Gastrocnemius medialis (tissue), 4 donors: ENCODE results near the gene HUNK.

Source experiments
- CTCF ChIP-seq, 5 experiments: fragments of 450-650 bp in 3 of 5; fragments of 200-600 bp in 2 of 5; sonication (generic) in 2 of 5; IDR thresholded peaks in 4 of 5; conservative IDR thresholded peaks in 1 of 5; 1 replicate in 4 of 5; 2 replicates in 1 of 5; pipeline ENCODE4 v1.5.1; 2016 to 2019; ENCODE audit warnings: antibody characterized with exemption in 5 of 5, mild to moderate bottlenecking in 3 of 5, moderate library complexity in 3 of 5
- POLR2A ChIP-seq, 2 donors: fragments of 450-650 bp; IDR thresholded peaks; one replicate each; pipeline ENCODE4 v1.6.1; 2017; ENCODE audit warnings: antibody characterized with exemption in 2 of 2, mild to moderate bottlenecking in 2 of 2, moderate library complexity in 2 of 2

GRCh38 chr21:31921079-31921478, 48.3 kb downstream of the HUNK start:
- TF ChIP-seq POLR2A (IDR thresholded peaks at IDR 0.05) (no peak), CTCF (IDR thresholded peaks at IDR 0.05 in 4 of 5, conservative IDR thresholded peaks at IDR 0.05 in 1 of 5) (no peak)
